GM21529 (cell line): ENCODE data around the gene RAPGEF1.
A peak's percentile ranks its signal among the peaks of the same experiment; 100 is the strongest.

Experiments
- ATAC-seq: cut with Tn5 transposase; IDR thresholded peaks from one replicate; pipeline ENCODE4 v1.9.1; 2021; ENCODE audit not compliant: unreplicated experiment

RAPGEF1 gene

GRCh38 chr9:131591845-131592208, 148.0 kb downstream of the RAPGEF1 start:
- no peak for ATAC-seq

GRCh38 chr9:131590907-131591844, 148.7 kb downstream of the RAPGEF1 start:
- no peak for ATAC-seq

- ATAC-seq, result no peak
Observed at GRCh38 chr9:131590449-131590848, 149.4 kb downstream of the RAPGEF1 start.

- no peak for ATAC-seq
Observed at GRCh38 chr9:131589993-131590392, 149.9 kb downstream of the RAPGEF1 start.

- no peak for ATAC-seq
Observed at GRCh38 chr9:131589124-131589711, 150.7 kb downstream of the RAPGEF1 start.

- no peak for ATAC-seq
Observed at GRCh38 chr9:131588396-131588795, 151.5 kb downstream of the RAPGEF1 start.

- ATAC-seq, result no peak
Observed at GRCh38 chr9:131587906-131588305, 152.0 kb downstream of the RAPGEF1 start.

- no peak for ATAC-seq
Observed at GRCh38 chr9:131587331-131587730, 152.5 kb downstream of the RAPGEF1 start.

GRCh38 chr9:131585375-131585774, 154.5 kb downstream of the RAPGEF1 start:
- no peak for ATAC-seq

GRCh38 chr9:131584858-131585257, 155.0 kb downstream of the RAPGEF1 start:
- no peak for ATAC-seq

- ATAC-seq, result no peak
Observed at GRCh38 chr9:131583836-131584555, 155.9 kb downstream of the RAPGEF1 start.

GRCh38 chr9:131583337-131583645, 156.6 kb downstream of the RAPGEF1 start:
- no peak for ATAC-seq

- ATAC-seq, result no peak
Observed at GRCh38 chr9:131582466-131583336, 157.2 kb downstream of the RAPGEF1 start.

- ATAC-seq, result no peak
Observed at GRCh38 chr9:131582056-131582455, 157.8 kb downstream of the RAPGEF1 start.

- no peak for ATAC-seq
Observed at GRCh38 chr9:131580358-131580757, 159.5 kb downstream of the RAPGEF1 start.

- ATAC-seq, result no peak
Observed at GRCh38 chr9:131579789-131580211, 160.1 kb downstream of the RAPGEF1 start.

GRCh38 chr9:131578731-131579504, 161.0 kb downstream of the RAPGEF1 start:
- peak; percentile 59 for ATAC-seq

- ATAC-seq, result no peak
Observed at GRCh38 chr9:131578021-131578420, 161.9 kb downstream of the RAPGEF1 start.

GRCh38 chr9:131577005-131578000, 162.6 kb downstream of the RAPGEF1 start:
- ATAC-seq, result no peak
